ENCODE results near the gene IPO11.

IPO11 gene

DNA sequence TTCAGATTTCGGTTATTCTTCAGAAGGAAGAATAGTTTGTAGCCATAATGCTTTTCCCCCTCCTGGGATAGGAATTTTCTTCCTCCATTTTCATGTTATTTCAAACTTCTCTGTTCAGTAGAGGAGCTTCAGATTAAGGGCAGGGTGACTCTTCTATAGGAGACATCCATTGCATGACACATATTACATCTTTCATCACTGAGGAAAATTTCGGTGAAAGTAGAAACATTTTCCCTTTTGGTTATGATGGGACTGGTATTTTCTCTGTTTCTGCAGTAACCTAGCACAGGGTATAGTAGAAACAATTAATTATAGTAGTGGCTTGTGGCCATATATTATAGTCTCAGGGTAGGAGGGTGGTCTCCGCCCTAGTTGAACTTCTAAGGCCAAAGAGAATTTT lies 1.1 kb downstream of the IPO11 start:
- no peak for DNase-seq (ENCODE audit: low read depth)
- peak overlapping the region; percentile 94 for H3K4me3 ChIP-seq (ENCODE audit: low read depth, low read length)
- no peak for TF ChIP-seq CTCF (IDR thresholded peaks at IDR 0.05; ENCODE audit: control insufficient read depth, extremely low read depth, insufficient read depth)

- no peak for DNase-seq (ENCODE audit: low read depth)
- no peak overlapping the region for H3K4me3 ChIP-seq (ENCODE audit: low read depth, low read length)
- TF ChIP-seq CTCF (IDR thresholded peaks at IDR 0.05; ENCODE audit: control insufficient read depth, extremely low read depth, insufficient read depth) = no peak
Observed at GRCh38 chr5:62418462-62419076, 6.0 kb downstream of the IPO11 start.

DNA sequence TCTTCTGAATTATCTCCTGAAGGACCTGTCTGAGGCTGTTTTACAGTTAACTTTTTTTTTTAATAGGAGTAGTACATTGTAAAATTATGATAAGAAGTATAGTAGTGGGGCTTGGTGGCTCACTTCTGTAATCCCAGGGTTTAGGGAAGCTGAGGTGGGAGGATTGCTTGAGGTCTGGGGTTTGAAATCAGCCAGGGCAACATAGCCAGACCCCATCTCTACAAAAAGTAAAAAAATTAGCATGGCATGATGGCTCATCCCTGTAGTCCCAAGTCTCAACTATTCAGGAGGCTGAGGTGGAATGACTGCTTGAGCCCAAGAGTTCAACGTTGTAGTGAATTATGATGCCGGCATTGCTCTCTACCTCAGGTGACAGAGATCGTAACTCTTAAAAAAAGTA lies 7.0 kb downstream of the IPO11 start:
- no peak for TF ChIP-seq CTCF (IDR thresholded peaks at IDR 0.05; ENCODE audit: control insufficient read depth, extremely low read depth, insufficient read depth)
- no peak overlapping the region for H3K4me3 ChIP-seq (ENCODE audit: low read depth, low read length)
- no peak for DNase-seq (ENCODE audit: low read depth)

DNA sequence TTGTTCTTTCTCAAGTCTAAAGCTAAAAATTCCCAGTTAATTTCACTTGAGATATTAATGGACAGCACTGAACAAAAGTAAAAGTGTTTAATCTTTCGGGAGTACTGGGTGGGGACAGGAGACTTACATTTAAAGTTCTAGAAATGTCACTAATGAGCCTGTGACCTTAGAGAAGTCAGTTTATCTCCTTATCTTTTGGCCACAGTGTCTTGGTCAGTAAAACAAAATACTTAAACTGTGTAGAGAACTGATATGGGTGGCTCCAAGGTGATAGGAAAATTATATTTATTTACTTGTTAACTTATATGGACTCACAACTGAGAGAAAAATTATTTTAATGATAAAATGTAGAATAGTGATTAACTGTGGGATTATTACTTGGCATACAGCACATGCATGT lies 8.9 kb downstream of the IPO11 start:
- no peak for TF ChIP-seq CTCF (IDR thresholded peaks at IDR 0.05; ENCODE audit: control insufficient read depth, extremely low read depth, insufficient read depth)
- DNase-seq (ENCODE audit: low read depth) = no peak
- no peak overlapping the region for H3K4me3 ChIP-seq (ENCODE audit: low read depth, low read length)

DNA sequence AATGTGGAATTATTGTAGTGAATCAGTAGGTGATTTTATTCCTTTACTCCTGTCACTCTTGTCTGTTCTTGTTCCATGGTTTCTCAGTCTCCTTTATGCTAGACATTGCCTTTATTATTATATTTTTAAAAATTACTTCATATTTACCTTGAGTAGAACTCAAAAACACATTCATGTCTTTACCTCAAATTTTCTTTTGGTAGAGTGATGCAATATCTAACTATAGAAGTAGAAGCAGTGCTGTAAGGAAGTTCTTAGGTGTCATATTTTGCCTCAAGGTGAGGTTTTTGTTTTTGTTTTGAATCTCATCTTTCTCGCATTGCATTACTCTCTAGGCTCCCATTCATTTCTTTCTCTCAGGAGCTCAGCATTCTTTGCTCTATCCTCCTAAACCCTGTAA lies 12.2 kb downstream of the IPO11 start:
- TF ChIP-seq CTCF (IDR thresholded peaks at IDR 0.05; ENCODE audit: control insufficient read depth, extremely low read depth, insufficient read depth) = no peak
- DNase-seq (ENCODE audit: low read depth) = no peak
- H3K4me3 ChIP-seq (ENCODE audit: low read depth, low read length) = no peak overlapping the region

DNA sequence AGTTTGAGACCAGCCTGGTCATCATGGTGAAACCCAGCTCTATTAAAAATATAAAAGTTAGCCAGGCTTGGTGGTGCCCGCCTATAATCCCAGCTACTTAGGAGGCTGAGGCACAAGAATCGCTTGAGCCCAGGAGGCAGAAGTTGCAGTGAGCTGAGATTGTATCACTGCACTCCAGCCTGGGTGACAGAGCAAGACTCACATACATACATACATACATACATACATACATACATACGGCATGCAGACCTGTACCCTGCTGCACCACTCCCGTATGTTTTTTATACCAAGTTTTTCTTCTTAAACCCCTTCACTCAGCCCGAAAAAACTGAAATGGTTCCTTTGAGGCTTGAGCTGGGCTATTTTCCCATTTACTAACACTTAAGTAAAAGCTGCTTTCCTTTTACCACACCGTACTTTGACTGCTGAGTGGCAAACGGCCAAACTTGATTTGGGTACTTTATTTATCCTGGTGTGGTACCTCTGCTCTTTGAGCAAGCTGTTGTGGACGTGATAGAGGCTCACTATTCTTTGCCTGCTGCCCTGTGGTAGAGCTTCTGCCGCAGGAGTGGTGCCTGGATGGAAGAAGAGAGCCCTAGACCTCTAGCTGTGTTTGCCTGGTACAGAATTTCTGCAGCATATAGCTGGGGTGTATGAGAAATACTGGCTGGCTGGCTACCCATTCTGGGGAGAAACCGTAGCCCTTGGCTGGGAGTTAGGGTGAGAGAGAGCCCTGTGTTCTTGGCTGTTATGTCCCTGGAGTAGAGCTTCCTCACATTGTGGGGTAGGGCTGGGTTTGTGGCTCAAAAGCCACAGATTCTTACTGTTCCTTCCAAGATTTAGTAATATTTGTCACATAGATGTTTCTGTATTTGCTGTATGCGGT lies 19.4 kb downstream of the IPO11 start:
- no peak overlapping the region for H3K4me3 ChIP-seq (ENCODE audit: low read depth, low read length)
- no peak for DNase-seq (ENCODE audit: low read depth)
- no peak for TF ChIP-seq CTCF (IDR thresholded peaks at IDR 0.05; ENCODE audit: control insufficient read depth, extremely low read depth, insufficient read depth)
